NCI-H1436 treated with DMSO at 0.1 percent for 48 hours (cell line): ENCODE measurements around the gene ANKS6.

Source experiments
- DNase-seq: peaks from one replicate; lab custom pipeline; 2025; lab: John Stamatoyannopoulos, UW

ANKS6 gene

DNA sequence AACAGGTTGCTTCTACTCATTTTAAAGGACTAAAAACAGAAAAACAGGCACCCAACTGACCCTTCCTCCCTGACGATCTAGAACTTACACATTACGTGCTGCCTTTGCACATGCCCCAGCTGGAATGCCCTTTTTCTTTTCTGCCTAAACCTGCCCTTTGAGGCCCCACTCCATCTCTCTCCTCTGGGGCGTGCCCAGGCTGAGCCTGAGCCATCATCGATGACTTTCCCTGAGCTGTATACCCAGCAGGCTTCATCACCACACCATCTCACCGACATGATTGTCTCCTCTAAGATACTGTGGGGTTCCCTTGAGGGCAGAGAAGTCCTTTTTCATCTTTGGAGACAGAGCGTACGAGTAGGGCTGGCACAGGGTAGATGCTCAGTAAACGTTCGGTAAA, 63.6 kb downstream of the ANKS6 start:
- DNase-seq = no peak

DNA sequence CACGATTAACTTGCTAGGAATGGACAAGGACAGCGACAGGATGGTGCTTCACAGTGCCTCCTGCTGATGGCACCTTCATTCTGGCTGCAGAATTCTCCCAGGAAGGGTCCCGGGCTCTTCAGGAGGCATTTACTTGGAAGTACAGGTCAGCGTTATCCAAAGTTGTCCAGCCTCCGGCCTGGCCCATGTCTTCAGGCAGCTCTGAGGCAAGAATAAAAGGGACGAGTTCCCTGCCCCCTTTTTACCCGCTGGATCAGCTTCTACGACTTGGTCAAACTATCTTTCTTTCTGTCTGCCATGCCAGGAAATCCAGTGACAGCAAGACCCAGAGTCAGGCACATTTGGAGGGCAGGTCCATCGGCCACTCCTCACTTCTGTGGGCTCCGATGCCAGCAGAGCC, 64.3 kb downstream of the ANKS6 start:
- DNase-seq = no peak

DNA sequence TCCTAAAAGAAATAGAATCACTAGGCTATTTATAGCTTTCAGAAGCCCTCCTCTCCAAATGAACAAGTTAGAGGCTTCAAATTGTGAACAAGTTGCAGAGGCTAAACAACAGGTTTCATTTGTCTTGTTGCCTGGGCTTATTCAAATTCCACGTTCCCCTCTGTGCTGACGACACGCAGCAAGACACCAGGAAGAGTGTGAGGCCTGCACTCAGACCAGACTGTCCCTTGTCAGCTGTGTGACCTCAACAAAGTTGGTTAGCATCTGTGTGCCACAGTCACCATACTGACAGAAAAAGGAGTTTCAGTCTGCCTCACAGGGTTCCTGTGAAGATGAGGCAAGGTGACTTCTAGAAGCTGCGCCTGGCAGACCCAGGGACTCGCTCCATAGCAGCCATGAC, 65.5 kb downstream of the ANKS6 start:
- DNase-seq = no peak

DNA sequence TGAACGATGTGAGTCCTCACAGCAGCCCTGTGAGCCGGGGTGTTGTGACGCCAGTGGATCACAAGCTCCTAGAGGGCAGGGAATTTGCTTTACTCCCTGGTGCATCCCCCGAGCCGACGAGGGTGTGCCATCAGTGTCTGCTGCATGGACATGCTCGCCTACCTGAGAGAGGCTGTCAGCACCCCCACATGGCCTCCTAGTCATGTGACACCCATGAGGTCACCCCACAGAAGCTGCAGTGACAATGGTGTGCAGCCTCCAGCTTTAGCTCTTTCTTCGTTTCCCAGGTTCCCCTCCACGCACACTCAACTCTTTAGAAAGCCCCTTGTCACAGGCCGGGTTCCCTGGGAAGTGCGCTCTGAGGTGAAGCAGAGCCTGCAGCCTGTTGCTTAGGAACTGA, 67.9 kb downstream of the ANKS6 start:
- no peak for DNase-seq

DNA sequence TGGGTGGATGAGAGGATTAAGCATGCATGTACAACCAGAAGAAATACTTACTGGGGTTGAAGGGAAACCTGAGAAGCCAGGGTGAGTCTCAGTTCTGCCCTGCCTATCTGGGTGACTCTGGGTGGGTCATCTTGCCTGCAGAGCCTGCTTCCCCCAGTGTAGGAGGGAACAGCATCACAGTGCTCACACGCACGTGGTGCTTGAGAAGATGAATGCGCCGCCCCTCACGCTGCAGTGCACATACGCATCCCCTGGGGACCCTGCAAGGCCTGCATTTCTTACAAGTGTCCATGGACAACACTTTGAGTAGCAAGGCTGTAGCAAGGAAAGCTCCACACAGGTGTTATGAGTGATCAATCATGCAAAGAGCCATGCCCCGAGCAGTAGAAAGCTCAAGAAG, 68.9 kb downstream of the ANKS6 start:
- no peak for DNase-seq

DNA sequence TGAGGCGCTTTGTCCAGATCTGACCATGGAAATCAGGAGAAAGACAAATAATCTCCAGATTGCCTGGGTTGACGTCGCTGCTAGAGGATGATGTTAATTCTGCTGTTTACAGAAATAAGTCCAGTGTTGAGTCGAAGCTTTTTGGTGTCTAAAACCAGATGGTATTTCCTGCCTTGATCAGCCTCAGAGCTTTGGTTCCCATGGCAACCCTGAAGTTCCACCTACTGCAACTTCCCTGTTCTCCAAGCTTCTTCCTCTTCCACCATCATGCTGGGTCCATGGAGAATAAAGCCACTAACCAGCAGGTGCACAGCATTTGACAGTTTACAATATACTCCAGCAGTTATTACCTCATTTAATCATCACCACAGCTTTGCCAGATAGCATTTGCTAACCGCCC, 69.6 kb downstream of the ANKS6 start:
- DNase-seq = no peak

DNA sequence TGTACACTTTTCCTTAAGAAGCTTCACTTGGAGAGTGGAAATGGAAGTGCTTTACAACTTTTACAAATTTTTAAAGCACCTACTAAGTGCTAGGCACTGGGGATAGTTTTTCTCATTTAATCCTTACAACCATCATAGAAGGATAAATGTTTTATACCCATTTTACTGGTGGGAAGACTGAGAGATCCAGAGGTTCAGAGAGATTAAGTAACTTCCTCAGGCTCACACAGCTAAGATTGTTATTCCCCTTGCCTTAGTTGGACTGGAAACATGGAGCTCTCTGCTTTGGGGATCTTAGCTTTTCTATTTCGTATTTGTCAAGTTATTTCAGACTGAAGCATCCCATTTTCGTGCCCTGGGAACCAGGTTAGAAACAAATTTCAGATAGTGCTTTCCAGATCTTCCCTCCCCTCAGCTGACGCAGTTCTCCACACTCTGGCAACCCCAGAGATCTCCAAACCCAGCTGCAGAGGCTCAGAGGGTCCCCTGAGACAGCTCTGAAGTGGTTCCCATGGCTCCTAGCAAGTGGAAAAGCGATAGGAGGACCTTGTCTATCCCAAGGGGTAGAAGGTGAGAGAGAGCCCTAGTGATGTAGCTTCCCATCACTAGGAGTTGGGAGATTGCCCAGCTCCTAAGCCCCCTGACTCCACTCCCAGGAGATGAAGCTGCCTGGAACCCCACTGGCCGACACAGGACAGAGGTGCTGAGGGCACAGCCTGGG, 71.4 kb downstream of the ANKS6 start:
- DNase-seq = no peak

DNA sequence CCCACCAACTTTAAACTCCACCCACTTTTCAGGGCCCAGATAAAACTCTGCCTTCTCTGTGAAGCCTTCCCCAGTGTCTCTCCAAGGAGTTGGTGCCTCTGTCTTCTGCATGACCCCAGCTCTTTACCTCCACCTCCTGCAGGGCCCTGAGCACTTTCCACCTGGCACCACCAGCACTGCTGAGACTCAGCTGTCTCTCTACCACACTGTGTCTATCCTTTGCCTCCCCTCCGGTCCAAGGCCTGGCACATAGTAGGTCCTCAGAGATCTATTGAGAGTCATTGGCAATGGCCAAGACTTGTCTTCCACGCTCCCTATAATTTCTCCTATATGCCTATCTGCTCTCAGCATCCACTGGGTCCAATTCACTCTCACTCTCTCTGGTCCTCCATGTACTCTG, 74.7 kb downstream of the ANKS6 start:
- no peak for DNase-seq

DNA sequence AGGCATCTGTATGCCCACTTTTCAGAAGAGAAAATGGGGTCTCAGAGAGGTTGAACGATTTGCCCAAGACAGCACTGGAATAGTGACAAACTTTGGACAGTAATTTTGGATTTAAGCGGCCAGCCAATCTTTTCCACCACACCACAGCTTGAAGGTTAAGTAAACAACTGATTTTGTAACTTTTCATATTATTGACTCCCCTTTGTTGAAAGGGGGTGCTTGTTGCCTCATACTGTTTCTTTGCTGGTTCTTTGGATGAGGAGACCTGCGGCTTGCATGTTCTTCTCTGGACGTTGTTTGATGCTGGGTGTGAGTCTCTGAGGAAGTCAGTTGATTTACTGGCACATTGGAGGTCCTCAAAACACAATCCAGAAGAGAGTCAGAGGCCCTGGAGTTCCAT, 76.0 kb downstream of the ANKS6 start:
- DNase-seq = no peak

DNA sequence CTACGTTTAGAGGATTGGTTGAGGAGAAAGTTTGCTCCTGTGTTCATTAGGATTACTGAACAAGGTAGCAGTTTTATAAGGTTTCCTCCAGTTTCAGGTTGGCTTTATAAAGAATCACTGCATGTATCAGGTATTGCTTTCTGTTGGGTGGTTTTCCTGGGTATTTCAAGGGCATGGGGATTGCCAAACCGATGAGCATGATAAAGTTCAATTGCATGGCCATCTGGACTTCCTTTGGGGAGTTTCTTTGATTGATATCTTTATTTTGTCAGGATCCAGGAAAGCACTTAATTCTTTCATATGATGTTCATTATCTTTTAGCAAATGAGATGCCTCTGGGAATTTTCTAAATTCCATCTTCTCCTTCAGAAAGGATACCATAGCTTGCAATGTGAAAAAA, 77.3 kb downstream of the ANKS6 start:
- DNase-seq = no peak

DNA sequence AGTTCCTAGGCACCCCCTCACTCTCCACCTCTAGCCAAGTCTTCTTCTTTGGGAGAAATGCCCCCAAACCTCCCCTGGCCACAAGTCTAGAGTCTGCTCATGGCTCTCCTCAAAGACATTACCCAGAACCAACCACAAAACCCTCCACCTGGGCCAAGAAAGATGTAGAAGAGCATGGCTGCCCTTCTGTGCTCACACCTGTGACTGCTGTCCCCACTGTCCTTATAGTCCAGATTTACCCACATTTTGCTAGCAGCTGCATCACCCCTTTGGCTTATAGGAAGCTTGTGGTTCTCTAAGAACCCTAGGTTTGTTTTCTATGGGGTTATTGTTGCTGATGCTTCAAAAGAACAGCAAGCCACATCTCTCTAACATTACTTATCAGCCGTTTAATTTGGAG, 81.5 kb downstream of the ANKS6 start:
- no peak for DNase-seq

DNA sequence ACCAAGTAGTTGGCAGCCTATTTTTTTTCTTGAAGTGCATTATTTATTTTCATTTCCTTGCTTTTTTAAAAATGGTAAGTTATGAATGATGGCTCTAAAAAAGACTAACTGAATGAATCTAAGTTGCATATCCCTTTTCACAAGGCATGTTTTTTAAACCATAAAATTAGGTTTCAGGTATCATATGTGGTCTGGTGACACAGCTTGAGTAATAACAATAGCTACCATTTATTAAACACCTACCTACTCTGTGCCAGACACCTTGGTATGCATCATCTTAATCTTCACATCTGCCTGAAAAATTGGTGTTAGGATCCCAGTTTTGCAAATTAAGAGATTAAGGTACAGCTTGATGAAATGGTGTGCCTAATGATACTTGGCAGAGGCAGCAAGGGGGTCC, 83.4 kb downstream of the ANKS6 start:
- no peak for DNase-seq

DNA sequence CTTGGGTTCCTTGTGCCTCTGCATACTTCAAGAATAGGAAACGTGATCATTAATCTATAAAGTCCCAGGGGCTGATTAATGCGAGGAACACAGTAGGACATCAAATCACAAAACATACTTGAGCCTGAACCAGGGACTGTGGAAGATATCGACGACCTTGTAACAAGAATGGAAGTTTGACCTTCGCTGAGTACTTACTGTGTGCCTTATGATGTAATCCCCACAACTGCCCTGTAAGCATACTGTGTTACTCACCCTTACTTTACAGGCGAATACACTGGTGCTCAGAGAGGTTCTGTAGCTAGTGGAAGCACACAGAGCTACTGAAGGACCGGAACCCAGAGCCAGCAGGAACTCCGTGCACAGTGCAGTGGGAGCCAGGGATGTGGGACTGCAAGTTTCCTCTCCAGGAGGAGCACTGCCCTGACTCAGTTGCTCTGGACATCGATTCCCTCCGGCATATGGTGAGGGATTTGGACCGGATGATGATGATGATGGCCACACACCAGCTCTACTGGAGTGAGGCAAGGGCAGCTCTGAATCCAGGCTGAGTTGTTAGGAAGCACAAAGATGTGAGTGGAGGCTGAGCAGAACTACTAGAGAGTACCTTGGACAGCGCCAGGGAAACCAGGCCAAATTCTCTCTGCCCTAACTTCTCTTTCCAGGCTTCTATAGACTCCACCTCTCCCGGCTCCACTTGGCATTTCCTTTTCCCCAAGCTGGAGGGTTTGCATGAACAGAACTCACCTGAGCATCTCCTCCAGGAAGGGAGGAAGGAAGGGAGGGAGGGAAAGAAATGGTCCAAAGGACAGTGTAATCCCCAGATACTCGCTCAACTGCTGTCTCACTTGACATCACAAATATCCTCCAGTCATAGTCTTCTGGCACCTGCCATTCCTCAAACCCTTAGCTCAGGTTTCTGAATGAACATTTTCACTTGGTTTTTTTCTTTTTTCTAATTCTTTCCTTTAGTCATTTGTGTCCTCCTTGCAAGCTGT, 86.1 kb downstream of the ANKS6 start:
- DNase-seq = no peak

DNA sequence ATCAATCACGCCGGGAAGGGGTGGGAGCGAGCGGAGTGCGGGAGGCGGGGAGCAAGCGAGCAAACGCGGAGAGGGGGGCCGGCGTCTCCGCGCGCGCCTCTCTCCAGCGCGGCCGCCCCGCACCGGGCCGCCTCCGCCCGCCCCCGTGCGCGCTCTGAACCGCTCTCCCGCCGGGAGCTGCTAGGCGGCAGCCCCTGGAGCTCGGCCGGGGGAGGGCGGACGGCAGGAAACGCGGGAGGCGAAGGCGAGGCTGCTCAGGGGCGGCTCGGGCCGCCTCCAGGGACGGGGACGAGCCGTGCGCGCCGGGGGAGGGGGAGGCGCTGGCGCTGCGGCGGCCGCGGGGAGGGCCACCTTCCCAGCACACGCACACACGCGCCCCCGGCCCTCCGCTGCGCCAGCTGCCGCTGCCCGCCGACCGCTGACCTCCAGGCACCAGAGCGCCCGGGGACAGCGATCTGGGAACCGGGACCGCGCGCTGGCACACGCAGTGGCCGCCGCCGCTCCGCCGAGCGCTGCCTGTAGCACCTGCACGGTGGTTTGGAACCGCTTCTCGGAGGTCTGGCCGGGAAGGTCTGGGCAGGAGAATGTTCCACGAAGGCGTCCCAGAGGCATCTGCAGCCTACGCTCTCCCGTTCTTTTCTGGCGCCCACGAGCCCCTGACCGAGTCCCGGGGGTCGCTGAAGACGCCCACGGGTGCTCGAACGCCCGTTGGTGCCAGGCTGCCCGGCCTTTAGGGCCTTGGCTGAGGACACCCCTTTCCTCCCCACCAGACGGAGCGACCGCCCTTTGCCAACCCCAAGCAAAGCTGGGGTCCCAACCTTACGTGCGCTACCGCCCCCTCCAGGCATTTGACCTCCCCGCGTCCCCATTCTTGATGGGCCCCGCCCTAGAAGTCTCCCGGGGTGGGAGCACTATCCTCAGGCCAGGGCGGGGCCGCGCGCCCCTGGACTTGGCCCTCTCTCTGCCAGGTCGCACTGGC, 87.1 kb downstream of the ANKS6 start, which contains the start of gene GABBR2:
Gene GABBR2 (minus strand): TSS at position 3 of the 979 bp plus-strand sequence. CDS start 198 bp downstream, outside the sequence.
- DNase-seq = no peak

DNA sequence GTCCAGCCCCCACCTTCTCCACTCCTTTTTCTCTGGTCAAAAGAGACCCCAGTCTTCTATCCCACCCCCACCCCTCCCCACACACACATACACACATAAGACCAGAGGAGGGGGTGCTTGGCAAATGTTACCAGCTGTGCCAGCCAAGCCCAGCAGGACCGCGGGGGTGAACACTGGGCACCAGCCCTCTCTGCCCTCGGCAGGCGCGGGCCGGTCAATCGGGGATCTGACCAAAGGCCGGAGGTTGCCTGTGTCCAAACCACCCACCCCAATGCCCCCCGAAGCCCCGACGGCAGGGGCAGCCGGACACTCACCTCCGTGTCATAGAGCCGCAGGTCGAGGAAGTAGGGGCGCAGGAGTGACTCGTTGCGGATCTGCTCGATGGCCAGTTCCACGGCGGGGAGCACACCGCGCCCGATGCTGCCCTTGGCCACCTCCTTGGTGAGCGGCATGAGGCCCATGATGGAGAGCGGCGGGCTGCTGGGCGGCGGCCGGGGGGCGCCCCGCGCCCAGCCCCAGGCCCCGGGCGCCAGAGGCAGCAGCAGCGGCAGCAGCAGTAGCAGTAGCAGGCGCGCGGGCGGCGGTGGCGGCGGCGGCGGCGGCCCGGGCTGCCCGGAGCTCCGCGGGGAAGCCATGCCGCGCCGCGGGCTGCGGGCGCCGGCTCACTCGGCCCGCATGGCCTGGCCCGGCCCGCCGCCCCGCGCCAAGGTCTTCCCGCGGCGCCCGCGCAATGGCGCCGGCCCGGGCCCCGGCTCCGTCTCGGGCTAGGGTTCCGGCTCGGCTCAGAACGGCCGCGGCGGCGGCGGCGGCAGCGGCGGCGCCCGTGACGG, 88.0 kb downstream of the ANKS6 start:
- DNase-seq = no peak

DNA sequence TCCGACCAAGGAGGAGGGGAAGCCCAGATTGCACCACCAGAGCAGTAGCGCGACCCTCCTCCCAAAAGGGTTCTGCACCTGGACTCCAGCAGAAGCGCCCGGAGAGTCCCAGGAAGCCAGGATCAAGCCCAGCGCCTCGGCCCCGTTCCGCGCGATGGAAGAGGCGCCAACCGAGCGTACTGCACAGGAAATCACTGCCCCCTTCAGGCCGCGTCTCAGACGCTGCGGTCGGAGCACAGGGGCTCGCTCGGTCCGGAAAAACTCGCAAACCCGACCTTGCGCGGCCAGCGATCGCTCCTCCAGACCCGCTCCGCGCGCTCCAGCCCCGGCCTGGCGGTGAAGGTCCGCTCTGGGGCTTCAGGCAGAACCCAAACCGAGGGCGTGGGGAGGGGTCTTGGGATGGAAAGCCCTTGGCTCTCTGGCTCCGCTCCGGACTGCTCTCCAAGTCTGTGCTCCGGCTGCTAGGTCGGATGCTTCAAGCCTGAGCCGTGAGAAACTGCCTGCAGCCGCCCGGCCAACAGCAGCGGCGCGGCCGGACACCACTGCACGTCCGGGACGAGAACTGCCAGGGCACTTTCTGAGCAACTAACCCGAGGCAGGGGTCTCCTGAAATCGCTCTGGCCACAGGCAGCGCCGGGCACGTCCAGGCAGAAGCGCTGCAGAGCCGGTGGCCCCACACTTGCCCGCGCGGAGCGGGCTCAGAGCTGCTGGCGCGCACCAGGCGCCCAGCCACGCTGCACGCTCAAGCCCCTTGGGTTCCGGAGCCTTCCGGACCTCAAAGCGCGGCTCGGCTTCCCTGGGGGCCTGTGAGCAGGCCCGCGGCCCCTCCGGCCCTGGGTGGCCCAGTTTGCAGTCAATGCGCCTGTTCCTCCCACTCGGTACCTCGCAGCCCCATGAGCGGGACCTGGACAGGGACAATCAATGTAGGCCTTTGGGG, 88.9 kb downstream of the ANKS6 start:
- no peak for DNase-seq

DNA sequence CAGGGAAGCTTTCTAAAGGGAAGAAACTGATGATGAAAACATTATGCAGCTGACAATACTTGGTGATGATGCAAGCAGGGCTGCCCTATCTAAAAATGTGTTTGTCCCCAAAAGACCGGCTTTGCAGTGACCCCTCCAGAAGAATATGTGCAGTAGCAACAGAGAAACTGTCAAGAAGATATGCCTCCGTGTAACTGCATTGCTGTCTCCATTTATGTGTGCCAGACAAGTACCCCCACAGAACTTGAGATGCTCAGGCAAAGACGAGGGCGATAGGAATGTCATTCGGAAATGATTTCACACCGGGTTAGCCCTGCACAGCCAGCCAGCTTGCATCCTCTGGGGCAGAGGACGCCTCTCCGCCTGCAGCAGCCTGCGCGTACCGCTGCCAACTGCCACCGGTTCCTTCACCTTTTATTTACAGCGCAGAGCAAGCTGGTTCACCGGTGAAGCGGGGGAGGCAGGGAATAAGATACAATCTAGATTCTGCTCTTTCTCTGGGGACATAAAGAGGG, 89.6 kb downstream of the ANKS6 start:
- DNase-seq = peak; percentile 45

DNA sequence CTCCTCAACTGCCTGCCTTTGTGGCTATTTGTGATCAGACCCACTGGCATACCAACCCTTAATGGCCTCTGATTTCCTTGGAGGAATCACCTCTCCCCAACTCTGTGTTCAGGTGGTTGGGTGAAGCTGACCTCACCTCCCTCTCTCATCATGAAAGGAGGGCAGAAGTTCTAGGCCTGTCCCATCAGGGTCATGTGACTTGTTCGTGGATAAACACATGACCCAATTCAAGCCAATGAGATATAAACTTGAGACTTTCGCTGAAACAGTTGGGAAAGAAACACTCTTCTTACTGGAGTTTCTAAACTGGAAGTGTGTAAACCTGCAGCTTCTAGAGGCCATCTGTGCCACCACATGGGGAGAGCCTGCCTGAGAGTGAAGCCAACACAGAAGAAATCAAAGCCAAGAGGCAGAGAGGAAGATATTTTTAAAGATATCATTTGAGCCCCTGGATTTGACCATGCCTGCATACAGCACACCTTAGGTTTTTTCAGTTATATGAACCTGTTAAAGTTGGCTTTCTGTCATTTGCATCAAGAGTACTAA, 93.4 kb downstream of the ANKS6 start:
- DNase-seq = no peak

DNA sequence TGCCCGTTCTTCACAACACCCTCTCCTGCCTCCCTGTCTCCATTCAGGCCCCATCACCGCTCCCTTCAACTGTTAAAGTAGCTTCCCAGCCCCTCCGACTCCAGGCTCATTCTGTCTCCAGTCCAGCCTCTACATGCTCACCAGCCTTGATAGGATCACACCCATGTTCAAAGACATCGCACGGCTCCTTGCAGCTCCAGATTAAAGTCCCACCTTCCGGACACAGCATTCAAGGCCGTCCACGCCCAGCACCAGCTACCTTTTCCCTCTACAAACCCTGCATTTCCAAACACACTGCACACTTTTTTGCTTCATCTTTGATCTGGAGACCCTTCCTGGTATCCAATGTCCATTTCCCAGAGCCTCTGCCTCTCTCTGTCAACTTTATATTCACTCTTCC, 94.0 kb downstream of the ANKS6 start:
- DNase-seq = no peak
